Endometrial microvascular endothelial cells (primary cell): ENCODE measurements around the gene AP2A2. TPM values are rescaled to one million over a fixed set of nuclear protein-coding genes. Genes with fewer than 3 reads are reported as not detected.

Experiments used
- in situ Hi-C: cut with HindIII; loops from 2 replicates; pipeline ENCODE4 v1.10.0; 2017; ENCODE audit warnings: low sequenced_read_pairs, low pct_unique_long_range_greater_than_20kb; ENCODE audit errors: inconsistent ontology term
- total RNA-seq: library from RNA; depleted of rRNA; stranded (reverse); fragments of >200 nt; gene quantifications from one replicate; pipeline ENCODE4 v1.2.3, GENCODE V29; 2015; ENCODE audit errors: inconsistent ontology term

The AP2A2 gene
- total RNA-seq, 1 donor from 2014 or later = 66.6 TPM

GRCh38 chr11:1041149-1041467 lies 115.4 kb downstream of the AP2A2 start:
- in situ Hi-C loops = no loop called here

GRCh38 chr11:1041471-1041870 lies 115.8 kb downstream of the AP2A2 start:
- in situ Hi-C loops = no loop called here

GRCh38 chr11:1041936-1042608 lies 116.4 kb downstream of the AP2A2 start:
- in situ Hi-C loops = no loop called here

- in situ Hi-C loops = no loop called here
Measured at GRCh38 chr11:1042626-1043562, 117.2 kb downstream of the AP2A2 start.

- in situ Hi-C loops = no loop called here
Measured at GRCh38 chr11:1043563-1044096, 118.0 kb downstream of the AP2A2 start.

GRCh38 chr11:1044160-1044559 lies 118.5 kb downstream of the AP2A2 start:
- in situ Hi-C loops = no loop called here

- in situ Hi-C loops = no loop called here
Measured at GRCh38 chr11:1047595-1048156, 122.0 kb downstream of the AP2A2 start.

- in situ Hi-C loops = no loop called here
Measured at GRCh38 chr11:1048375-1049070, 122.9 kb downstream of the AP2A2 start.

- in situ Hi-C loops = no loop called here
Measured at GRCh38 chr11:1049071-1049405, 123.4 kb downstream of the AP2A2 start.

- in situ Hi-C loops = no loop called here
Measured at GRCh38 chr11:1049431-1049891, 123.8 kb downstream of the AP2A2 start.

GRCh38 chr11:1049911-1050580 lies 124.4 kb downstream of the AP2A2 start:
- in situ Hi-C loops = loop anchor here (25.0 kb wide), 1 partner anchor 138 kb away; the partner anchor contains the start of gene CHID1

GRCh38 chr11:1050581-1051355 lies 125.1 kb downstream of the AP2A2 start:
- in situ Hi-C loops = loop anchor here (25.0 kb wide), 1 partner anchor 138 kb away; the partner anchor contains the start of gene CHID1

- in situ Hi-C loops = loop anchor here (25.0 kb wide), 1 partner anchor 139 kb away; the partner anchor contains the start of gene CHID1
Measured at GRCh38 chr11:1051356-1052132, 125.9 kb downstream of the AP2A2 start.

- in situ Hi-C loops = loop anchor here (25.0 kb wide), 1 partner anchor 140 kb away; the partner anchor contains the start of gene CHID1
Measured at GRCh38 chr11:1052133-1053011, 126.7 kb downstream of the AP2A2 start.

- in situ Hi-C loops = loop anchor here (25.0 kb wide), 1 partner anchor 141 kb away; the partner anchor contains the start of gene CHID1
Measured at GRCh38 chr11:1053121-1053901, 127.6 kb downstream of the AP2A2 start.
